IMR-90 (cell line): ENCODE measurements around the gene BRINP3. TPM values are rescaled to one million over a fixed set of nuclear protein-coding genes. Genes with fewer than 3 reads are reported as not detected.

ENCODE experiments used
- ATAC-seq: fragments of 200-7000 bp; cut with Tn5 transposase; 2 replicates; pipeline ENCODE4 v1.9.1; 2020; ENCODE audit warnings: low read depth, mild to moderate bottlenecking, moderate library complexity
- BruUV-seq: library from RNA; stranded (reverse); fragments of 400-500 nt; replicated peaks from 2 replicates; lab custom pipeline; 2021; lab: Mats Ljungman, UMichigan
- CTCF ChIA-PET: fragments of 300-600 bp; formaldehyde crosslinking; extraction: SDS; loops from one replicate; lab custom pipeline; 2021; ENCODE audit warnings: antibody characterized with exemption; lab: Yijun Ruan, JAX
- POLR2A ChIA-PET: fragments of 300-600 bp; sonication (Branson Sonifier 250); formaldehyde crosslinking; loops from one replicate; lab custom pipeline; 2022; ENCODE audit warnings: antibody characterized with exemption; ENCODE audit not compliant: unreplicated experiment; lab: Charles Lee
- DNase-seq: peaks from one replicate; pipeline ENCODE4 v3.0.0; 2013
- H2AFZ ChIP-seq: replicated peaks from 2 replicates; pipeline ENCODE3; 2013; ENCODE audit warnings: low read length, mild to moderate bottlenecking; ENCODE audit not compliant: poor library complexity
- H2AK5ac ChIP-seq: 2 replicates; pipeline ENCODE4 v1.6.1; 2013; ENCODE audit warnings: low read depth, low read length, inconsistent platforms
- H2AK9ac ChIP-seq: replicated peaks from 2 replicates; pipeline ENCODE3; 2013; ENCODE audit warnings: mild to moderate bottlenecking, low read depth, low read length, moderate library complexity; ENCODE audit not compliant: poor library complexity
- H2BK120ac ChIP-seq: 2 replicates; pipeline ENCODE4 v1.6.1; 2013; ENCODE audit warnings: low read depth, low read length, inconsistent platforms
- H2BK15ac ChIP-seq: 3 replicates; pipeline ENCODE4 v1.6.1; 2013; ENCODE audit warnings: low read depth, low read length, inconsistent platforms
- H2BK20ac ChIP-seq: 2 replicates; pipeline ENCODE4 v1.6.1; 2013; ENCODE audit warnings: low read depth, mild to moderate bottlenecking, inconsistent platforms, low read length, moderate library complexity
- H2BK5ac ChIP-seq: 2 replicates; pipeline ENCODE4 v1.6.1; 2013; ENCODE audit warnings: mild to moderate bottlenecking, low read depth, low read length, inconsistent platforms; ENCODE audit not compliant: poor library complexity, severe bottlenecking
- H3K14ac ChIP-seq: replicated peaks from 2 replicates; pipeline ENCODE4 v1.6.1; 2013; ENCODE audit warnings: low read depth, low read length, inconsistent platforms
- H3K18ac ChIP-seq: 2 replicates; pipeline ENCODE4 v1.6.1; 2013; ENCODE audit warnings: low read depth, low read length, control low read depth
- H3K23ac ChIP-seq: 2 replicates; pipeline ENCODE4 v1.6.1; 2013; ENCODE audit warnings: low read depth, low read length, inconsistent platforms
- H3K27ac ChIP-seq: 2 replicates; pipeline ENCODE4 v1.5.1; 2013; ENCODE audit warnings: mild to moderate bottlenecking, control low read depth, low read length; ENCODE audit not compliant: insufficient read depth
- H3K27me3 ChIP-seq: 2 replicates; pipeline ENCODE4 v1.6.1; 2013; ENCODE audit warnings: low read length; ENCODE audit not compliant: control insufficient read depth, insufficient read depth
- H3K36me3 ChIP-seq: 2 replicates; pipeline ENCODE4 v1.6.1; 2013; ENCODE audit warnings: low read length, mixed read lengths; ENCODE audit not compliant: control insufficient read depth, insufficient read depth
- H3K4ac ChIP-seq: 2 replicates; pipeline ENCODE4 v1.6.1; 2013; ENCODE audit warnings: low read depth, low read length, inconsistent platforms
- H3K4me1 ChIP-seq: 2 replicates; pipeline ENCODE4 v1.6.1; 2013; ENCODE audit warnings: low read length, mixed read lengths; ENCODE audit not compliant: control insufficient read depth, insufficient read depth
- H3K4me2 ChIP-seq: 2 replicates; pipeline ENCODE4 v1.6.1; 2013; ENCODE audit warnings: low read depth, mild to moderate bottlenecking, control low read depth, low read length, moderate library complexity
- H3K4me3 ChIP-seq: 2 replicates; pipeline ENCODE4 v1.5.1; 2013; ENCODE audit warnings: low read depth, mild to moderate bottlenecking, control low read depth, low read length, moderate library complexity; ENCODE audit not compliant: insufficient read depth
- H3K56ac ChIP-seq: 2 replicates; pipeline ENCODE4 v1.6.1; 2013; ENCODE audit warnings: low read length, inconsistent platforms; ENCODE audit not compliant: insufficient read depth; ENCODE audit errors: extremely low read depth
- H3K79me1 ChIP-seq, 2 experiments: 2 replicates each; pipeline ENCODE4 v1.6.1; 2013; ENCODE audit warnings: low read length in 2 of 2, inconsistent platforms in 1 of 2, low read depth in 1 of 2
- H3K9ac ChIP-seq: 2 replicates; pipeline ENCODE4 v1.6.1; 2013; ENCODE audit warnings: low read depth, low read length, control low read depth
- H3K9me1 ChIP-seq: 2 replicates; pipeline ENCODE4 v1.6.1; 2013; ENCODE audit warnings: low read length, inconsistent platforms; ENCODE audit not compliant: insufficient read depth
- H3K9me3 ChIP-seq: 2 replicates; pipeline ENCODE4 v1.6.1; 2013; ENCODE audit warnings: low read length; ENCODE audit not compliant: control insufficient read depth, insufficient read depth
- H4K20me1 ChIP-seq: 2 replicates; pipeline ENCODE4 v1.6.1; 2013; ENCODE audit warnings: low read length, inconsistent platforms; ENCODE audit not compliant: insufficient read depth
- H4K5ac ChIP-seq: 2 replicates; pipeline ENCODE4 v1.6.1; 2013; ENCODE audit warnings: mild to moderate bottlenecking, low read depth, low read length, control low read depth
- H4K8ac ChIP-seq, 2 experiments: 2 replicates each; pipeline ENCODE4 v1.6.1; 2013; ENCODE audit warnings: low read depth in 2 of 2, low read length in 2 of 2, control low read depth in 1 of 2, inconsistent platforms in 1 of 2
- H4K91ac ChIP-seq: 2 replicates; pipeline ENCODE4 v1.6.1; 2013; ENCODE audit warnings: low read depth, low read length, inconsistent platforms; ENCODE audit not compliant: insufficient read depth
- CEBPB ChIP-seq: IDR thresholded peaks from 2 replicates; pipeline ENCODE4 v1.6.1; 2012; ENCODE audit warnings: low read depth, low read length, improper control_type of control experiment
- WGBS, 2 experiments: methylation state at CpG; one replicate each; pipeline versions ENCODE4 v1.1.5 to v1.1.7; 2013; ENCODE audit warnings: missing lambda C conversion rate in 2 of 2; ENCODE audit not compliant: insufficient read length in 1 of 2; ENCODE audit errors: extremely low coverage in 2 of 2; 5-methylcytosine and 5-hydroxymethylcytosine counted together
- dilution Hi-C: fragments of 300-500 bp; cut with HindIII; formaldehyde crosslinking; loops from one replicate; pipeline ENCODE4 v1.14.3; 2018; ENCODE audit warnings: low sequenced_read_pairs; ENCODE audit not compliant: unreplicated experiment
- in situ Hi-C: fragments of 300-500 bp; cut with MboI; formaldehyde crosslinking; loops from 3 replicates; pipeline ENCODE4 v1.14.3; 2019; ENCODE audit warnings: low sequenced_read_pairs, inconsistent platforms, mixed read lengths
- intact Hi-C: fragments of 100-400 bp; cut with micrococcal nuclease; formaldehyde crosslinking; loops from 2 replicates; pipeline ENCODE4 v1.10.0; 2022
- polyA plus RNA-seq, 3 experiments: library from polyadenylated mRNA; depleted of rRNA; stranded (reverse); fragments of >200 nt; gene quantifications; 2 replicates each; pipeline ENCODE4 v1.2.3, GENCODE V29; 2012; ENCODE audit warnings: low replicate concordance in 1 of 3
- total RNA-seq: library from RNA; depleted of rRNA; stranded (reverse); fragments of >200 nt; gene quantifications from 2 replicates; pipeline ENCODE4 v1.2.3, GENCODE V29; 2012
- TF ChIP-seq, protein P1 (sequence below): fragments of 150-350 bp; IDR thresholded peaks from 2 replicates; pipeline ENCODE4 v1.6.1; 2016; ENCODE audit warnings: low read depth, mild to moderate bottlenecking, low read length, moderate library complexity, borderline replicate concordance

BRINP3 gene
- total and polyA plus RNA-seq, 2 of the 4 experiments (the other 2 are of a cell fraction), result 0.15 to 0.36 TPM

- Histone ChIP-seq H2BK5ac (no peak overlapping the region), H3K27ac (no peak overlapping the region), H3K4me2 (no peak overlapping the region), H3K14ac (no peak overlapping the region), H2BK120ac (no peak overlapping the region), H2AK9ac (no peak overlapping the region), H3K18ac (no peak overlapping the region), H3K9me1 (no peaks in the 10 kb centered on the region), H3K4me1 (no peaks in the 10 kb centered on the region), H4K20me1 (no peaks in the 10 kb centered on the region), H4K91ac (no peak overlapping the region), H3K56ac (no peak overlapping the region), H3K9me3 (no peaks in the 10 kb centered on the region), H2BK15ac (no peak overlapping the region), H4K5ac (no peak overlapping the region), H3K4me3 (no peak overlapping the region), H2AFZ (no peak overlapping the region), H3K4ac (no peak overlapping the region), H3K23ac (no peak overlapping the region), H3K27me3 (no peaks in the 10 kb centered on the region), H2BK20ac (no peak overlapping the region), H2AK5ac (no peak overlapping the region), H3K36me3 (no peaks in the 10 kb centered on the region), H3K9ac (no peak overlapping the region), H3K79me1 (no peaks in the 10 kb centered on the region), H4K8ac (no peak overlapping the region)
- in situ Hi-C loops, result no loop called here
- 0 out of 2 replicates have a peak, but pooled peaks have one; percentile 26 for TF ChIP-seq CEBPB
- TF ChIP-seq, protein P1, sequence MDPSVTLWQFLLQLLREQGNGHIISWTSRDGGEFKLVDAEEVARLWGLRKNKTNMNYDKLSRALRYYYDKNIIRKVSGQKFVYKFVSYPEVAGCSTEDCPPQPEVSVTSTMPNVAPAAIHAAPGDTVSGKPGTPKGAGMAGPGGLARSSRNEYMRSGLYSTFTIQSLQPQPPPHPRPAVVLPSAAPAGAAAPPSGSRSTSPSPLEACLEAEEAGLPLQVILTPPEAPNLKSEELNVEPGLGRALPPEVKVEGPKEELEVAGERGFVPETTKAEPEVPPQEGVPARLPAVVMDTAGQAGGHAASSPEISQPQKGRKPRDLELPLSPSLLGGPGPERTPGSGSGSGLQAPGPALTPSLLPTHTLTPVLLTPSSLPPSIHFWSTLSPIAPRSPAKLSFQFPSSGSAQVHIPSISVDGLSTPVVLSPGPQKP, result no peak
- no CpG with 5 or more reads among the region's 2 CpGs for WGBS, 2 experiments
- intact Hi-C loops, result loop anchor here (10.0 kb wide), 1 partner anchor 162 kb away; no protein-coding TSS in a partner anchor
- ChIA-PET CTCF (no interaction called here), POLR2A (no interaction called here)
- DNase-seq (no peak), ATAC-seq (no peak)
- no TSS peak for BruUV-seq
- dilution Hi-C loops, result no loop called here
Measured at GRCh38 chr1:190296453-190296852, 181.2 kb downstream of the BRINP3 start.
